ENCODE data around the gene TUBB6.
A peak's percentile ranks its signal among the peaks of the same experiment; 100 is the strongest.

GRCh38 chr18:12309683-12310198, 1.7 kb downstream of the TUBB6 start:
- TF ChIP-seq POLR2A (IDR thresholded peaks at IDR 0.05; ENCODE audit: low read depth) (no peak), CTCF (IDR thresholded peaks at IDR 0.05) (no peak), EP300 (IDR thresholded peaks at IDR 0.05) (no peak), POLR2AphosphoS5 (IDR thresholded peaks at IDR 0.05) (peak; percentile 23 to 28)

All from esophagus muscularis mucosa (tissue), 4 donors.